GM21619 (cell line): ENCODE measurements around the gene ATL2.
"Not testable (repeated sequence)": the region's sequence is repeated elsewhere in the genome, so short reads cannot be mapped to it uniquely, and the experiment has no call there.

Experiments used
- ATAC-seq: cut with Tn5 transposase; IDR thresholded peaks from one replicate; pipeline ENCODE4 v1.9.1; 2021; ENCODE audit not compliant: unreplicated experiment

ATL2 gene

DNA sequence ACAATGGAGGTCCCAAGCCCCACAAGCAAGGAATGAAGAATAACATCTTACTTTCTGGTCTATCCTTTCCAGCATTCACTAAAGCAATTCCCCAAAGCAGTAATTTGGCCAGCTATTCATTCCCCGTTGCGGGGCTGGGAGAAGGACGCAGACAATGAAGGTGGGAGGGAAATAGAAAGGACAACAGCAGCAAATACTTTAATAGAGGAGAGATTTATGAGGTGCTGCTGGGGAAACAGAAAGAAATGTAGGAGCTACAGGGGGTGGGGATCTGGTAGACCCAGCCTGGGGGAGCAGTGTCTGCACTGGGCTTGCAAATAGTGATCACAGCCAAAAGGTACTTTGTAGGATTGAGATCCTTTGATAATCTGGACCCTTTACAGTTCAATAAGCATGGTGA is 13.9 kb upstream of the ATL2 start:
- ATAC-seq = no peak

DNA sequence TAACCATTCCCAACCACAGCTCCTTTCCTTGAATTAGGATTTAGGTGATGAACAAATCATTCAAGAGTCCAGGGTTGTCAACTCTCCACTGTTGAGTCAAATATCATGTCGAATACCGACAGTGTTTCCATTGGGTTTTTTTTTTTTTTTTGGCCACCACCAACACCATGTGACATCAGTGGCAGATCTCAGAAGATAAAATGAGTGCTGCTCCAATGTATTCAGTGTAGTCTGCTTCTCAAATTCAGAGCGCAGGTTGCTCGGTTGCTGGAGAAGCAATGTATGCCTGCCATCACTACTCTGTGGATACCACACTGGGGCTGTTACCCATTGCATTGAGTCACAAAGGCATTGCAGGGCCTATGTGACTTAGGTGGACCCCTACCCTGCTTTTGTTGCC is 10.8 kb upstream of the ATL2 start:
- no peak for ATAC-seq

DNA sequence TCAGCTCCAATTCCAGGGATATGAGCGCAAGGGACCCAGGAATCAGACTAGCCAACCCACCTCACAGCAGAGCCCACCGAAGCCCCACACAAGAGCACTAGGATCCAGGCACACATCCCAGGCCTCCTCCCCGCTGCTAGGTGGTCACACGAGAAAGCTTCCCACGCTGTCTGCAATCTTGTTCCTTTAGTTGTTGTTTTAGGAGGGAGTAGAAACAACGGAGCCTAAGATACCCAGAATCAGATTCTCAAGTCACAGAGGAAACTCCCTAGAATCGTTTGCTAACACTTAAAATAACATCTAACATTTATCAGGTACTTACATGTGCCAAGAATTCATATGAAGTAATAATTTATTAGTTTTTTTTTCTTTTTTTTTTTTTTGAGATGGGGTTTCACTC is 9.7 kb upstream of the ATL2 start:
- ATAC-seq = no peak

DNA sequence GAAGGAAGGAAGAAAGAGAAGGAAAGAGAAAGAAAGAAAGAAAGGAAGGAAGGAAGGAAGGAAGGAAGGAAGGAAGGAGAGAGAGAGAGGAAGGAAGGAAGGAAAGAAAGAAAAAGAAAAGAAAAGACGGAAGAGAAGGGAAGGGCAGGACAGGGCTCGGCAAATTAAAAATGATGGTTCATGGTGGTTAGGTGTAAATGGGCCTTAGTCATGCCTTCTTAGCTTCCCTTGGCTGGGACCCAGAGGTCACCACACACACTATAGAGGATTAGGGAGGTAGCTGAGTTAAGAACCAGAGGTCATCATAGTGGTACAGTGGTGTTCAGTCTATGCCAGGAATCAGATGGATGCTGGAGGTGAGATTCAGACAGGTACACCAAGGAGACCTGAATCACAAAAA is 9.3 kb upstream of the ATL2 start:
- no peak for ATAC-seq

DNA sequence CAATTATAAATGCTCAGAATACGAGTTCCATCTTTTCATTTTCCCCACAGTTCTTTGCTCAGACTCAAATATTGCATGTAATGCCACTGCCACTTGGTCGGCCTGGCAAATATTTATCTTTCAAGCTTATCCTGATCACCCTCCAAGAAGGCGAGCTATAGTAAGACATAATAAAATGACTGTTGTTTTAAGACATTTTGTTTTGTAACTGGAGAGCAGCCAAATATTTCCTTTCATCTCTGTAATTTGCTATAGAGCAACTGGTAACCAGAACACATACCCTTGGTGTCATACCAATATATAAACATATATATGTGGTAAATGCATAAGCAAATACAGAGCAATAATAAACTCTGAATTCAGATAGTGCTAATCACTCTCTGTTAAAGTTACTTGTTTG is 7.3 kb upstream of the ATL2 start:
- no peak for ATAC-seq

DNA sequence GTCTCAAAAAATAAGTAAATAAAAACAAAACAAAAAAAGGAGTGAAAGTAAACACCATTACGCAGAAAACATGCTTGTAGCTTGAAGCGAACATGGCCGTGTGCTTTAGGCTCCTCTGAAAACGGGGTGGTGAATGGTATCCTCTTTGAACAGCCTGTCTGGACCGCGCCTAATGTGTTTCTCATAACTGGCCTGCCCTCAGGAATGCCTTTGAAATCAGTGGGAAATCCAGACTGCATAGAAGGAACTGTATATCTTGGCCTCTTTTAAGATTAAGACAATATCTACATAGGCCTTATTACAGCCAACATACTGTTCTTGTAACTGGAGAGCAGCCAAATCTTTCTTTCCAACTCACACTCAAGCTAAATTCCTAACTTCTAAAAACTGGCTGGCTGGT is 6.7 kb upstream of the ATL2 start:
- not testable (repeated sequence) for ATAC-seq

DNA sequence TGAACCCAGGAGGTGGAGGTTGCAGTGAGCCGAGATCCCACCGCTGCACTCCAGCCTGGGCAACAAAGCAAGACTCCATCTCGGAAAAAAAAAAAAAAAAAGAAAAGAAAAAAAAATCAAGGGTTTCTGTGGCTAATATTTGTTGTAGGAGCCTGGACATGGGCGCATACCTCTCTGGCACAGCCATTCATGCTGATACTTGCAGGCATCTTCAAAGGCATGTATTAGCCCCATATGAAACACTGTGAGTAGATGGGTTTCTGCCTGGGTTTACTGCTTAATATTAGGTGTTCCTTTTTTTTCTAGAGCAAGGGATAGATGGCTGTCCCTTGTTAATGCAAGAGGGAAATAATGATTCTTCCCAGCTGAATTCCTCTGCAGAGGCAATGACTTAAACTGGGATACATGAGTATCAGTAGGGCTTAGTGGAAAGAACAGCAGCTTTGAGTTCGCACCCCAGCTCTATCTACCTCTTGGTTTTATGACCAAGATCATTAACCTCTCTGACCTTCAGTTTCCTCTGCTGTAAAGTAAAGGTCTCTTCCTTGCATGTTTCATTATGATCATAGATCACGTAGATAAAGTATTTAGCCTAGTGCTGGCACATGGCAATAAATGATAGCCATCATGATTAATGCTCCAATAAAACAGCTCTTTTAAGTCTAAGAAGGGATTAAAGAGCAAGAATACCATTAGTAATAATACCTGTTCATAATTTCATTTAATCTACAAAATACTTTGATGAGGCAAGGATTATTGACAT is 4.5 kb upstream of the ATL2 start:
- ATAC-seq = no peak

DNA sequence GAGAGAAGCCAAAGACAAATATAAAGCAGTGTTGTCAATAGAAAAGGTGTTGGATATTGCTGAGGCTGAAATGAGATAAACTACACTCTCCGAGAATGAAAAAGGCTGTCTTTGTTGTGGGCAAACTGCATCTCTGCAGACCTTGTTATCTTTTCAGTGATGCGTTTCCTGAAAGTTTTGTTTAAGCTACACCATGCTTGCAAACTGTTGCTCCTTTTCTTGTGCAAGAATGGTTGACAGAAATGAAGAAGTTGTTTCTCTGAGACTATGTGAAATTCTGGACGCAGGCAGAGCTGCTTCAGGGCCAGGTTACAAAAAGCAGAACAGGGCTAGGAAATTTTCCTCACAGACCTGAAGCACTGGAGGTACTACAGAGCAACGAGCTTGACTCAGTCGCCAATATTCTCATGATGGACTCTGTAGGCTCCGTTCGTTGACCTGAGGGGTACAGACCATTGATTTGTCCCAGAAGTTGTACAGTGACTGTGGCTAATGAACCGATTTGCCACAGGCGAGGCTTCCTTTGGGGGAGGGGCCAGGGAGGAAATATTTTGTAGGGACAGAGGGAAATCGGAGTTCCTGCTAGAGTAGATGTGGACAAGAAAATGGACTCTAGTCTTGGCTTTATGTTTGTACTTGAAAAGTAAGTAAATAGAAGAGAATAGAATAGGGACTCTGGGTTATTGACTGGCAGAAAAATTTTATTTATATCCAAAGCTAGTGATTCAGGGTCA is 3.5 kb upstream of the ATL2 start:
- ATAC-seq = no peak

DNA sequence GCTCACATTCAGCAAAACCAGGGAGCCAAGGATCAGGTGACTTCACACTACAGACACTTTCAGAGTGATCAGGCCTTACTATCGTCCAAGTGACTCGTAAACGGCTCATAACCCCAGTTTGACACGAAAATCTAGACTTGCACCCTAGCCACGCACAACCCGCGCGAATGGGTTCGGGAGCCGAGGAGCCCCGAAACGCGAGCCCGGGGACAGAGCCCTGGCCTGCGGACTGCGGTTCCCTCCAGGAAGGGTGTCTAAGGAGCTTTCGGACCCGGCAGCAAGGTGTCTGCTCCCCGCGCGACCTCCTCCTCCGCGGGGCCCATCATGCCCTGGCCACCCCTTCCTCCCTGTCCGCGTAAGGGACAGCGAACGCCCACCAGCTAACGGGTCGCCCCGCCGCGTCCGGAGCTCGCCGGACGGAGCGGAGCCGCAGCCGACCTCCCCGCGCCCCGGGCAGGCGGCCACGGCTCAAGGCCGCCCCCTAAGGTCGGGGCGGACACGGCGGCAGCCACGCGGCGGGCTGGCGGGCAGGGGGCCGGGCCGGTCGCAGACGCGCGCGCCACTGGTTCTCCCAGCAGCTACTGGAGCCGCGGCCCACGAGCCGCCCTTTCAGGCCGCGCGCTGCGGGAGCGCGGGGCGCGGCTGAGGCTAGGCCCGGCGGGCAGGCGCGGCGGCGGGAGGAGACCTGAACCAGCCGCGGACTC is 575 bp downstream of the ATL2 start:
- ATAC-seq = peak; percentile 67

DNA sequence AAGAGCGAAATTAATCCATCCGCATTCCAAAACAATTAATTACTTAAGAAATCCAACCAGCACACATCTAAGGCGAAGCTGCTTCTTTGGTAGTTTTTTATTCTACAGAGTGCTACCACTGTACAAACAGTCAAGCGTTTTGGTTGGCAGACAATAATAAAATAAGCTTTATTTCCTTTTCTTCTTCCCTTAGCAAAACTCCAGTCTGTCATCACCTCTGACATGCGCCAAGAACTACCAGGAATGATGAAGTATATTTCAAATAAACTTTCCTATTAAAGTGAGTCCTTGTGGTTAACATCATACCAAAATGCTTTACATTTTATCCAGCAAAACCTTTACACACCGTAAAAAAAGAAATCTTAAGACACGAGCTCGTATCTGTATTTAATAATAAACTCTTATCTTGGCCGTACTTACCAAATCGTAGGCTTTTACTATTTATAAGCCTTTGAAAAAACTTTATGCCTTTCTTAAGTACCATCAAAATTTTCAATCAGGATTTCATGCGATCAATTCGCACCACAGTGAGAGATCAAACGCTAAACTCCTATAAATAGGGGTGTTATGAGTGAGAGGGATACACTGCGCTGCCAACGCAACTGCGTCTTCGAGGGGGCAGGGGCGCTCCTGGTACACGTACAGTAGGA is 1.3 kb downstream of the ATL2 start:
- ATAC-seq = no peak

DNA sequence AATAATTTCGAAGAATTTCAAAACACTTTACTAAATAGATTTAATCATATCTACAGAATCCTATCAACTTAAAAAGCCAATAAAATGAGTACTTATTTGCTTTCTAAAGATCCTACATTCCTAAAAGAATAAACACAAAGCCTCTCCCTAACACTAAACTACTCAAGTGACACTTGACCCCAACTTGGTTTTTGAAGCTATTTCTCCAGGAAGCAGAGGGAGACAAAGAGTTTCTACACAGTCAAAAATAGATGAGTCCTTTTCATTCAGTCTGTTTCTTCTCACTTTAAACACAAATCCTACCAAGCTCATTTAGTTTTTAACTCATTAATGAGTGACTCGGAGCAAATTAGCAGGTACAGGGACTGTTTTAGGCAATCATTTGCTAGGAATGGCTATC is 2.1 kb downstream of the ATL2 start:
- no peak for ATAC-seq

DNA sequence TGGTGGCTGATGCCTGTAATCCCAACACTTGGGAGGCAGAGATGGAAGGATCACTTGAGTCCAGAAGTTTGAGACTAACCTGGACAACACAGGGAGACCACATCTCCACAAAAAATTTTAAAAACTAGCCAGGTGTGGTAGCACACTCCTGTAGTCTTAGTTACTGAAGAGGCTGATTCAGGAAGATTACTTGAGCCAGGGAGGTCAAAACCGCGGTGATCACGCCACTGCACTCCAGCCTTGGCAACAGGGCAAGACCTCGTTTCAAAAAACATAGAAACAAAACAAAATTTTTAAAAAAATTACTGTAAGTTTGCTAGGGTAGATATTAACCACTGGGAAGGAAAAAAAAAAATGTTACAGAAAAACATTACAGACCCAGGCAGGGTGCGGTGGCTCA is 5.8 kb downstream of the ATL2 start:
- no peak for ATAC-seq

DNA sequence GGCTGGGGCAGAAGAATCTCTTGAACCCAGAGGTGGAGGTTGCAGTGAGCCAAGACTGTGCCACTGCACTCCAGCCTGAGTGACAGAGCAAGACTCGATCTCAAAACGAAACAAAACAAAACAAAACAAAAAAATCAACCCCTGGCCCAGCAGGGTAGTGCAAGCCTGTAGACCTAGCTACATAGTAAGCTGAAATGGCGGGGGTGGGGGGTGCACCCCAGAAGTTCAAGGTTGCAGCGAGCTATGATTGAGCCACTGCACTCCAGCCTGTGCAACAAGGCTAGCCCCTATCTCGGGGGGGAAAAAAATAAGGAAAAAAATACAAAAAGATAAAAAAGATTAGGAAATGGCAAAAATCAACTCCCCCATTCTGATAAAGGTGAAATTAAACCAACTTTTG is 6.4 kb downstream of the ATL2 start:
- ATAC-seq = no peak

DNA sequence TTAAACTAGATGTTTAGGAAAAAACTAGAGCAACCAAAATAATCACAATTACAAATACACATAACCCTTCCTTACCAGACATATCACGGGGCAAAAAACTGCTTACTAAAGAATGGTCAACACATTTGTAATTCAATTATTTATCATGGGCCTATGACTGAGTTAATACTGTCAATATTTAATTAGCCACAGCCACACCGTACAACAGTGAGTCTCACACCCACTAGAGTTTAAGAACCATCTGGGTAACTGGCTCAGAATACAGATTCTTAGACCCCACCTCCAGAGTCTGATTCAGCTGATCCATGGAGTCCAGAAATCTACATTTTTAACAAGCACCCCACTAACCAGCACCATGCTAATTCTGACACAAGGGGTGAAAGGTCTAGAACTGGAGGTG is 14.8 kb downstream of the ATL2 start:
- ATAC-seq = no peak

DNA sequence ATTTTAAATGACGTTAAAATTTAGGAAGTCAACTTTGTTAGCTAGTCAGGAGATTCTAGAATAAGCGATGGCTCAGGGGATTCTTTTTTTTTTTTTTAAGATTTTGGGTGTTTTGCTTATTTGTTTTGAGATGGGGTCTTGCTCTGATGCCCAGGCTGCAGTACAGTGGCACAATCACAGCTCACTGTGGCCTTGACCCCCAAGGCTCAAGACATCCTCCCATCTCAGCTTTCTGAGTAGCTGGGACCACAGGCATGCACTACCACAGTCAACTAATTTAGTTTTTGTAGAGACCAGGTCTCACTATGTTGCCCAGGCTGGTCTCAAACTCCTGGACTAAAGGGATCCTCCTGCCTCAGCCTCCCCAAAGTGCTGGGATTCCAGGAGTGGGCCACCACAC is 16.9 kb downstream of the ATL2 start:
- ATAC-seq = no peak

DNA sequence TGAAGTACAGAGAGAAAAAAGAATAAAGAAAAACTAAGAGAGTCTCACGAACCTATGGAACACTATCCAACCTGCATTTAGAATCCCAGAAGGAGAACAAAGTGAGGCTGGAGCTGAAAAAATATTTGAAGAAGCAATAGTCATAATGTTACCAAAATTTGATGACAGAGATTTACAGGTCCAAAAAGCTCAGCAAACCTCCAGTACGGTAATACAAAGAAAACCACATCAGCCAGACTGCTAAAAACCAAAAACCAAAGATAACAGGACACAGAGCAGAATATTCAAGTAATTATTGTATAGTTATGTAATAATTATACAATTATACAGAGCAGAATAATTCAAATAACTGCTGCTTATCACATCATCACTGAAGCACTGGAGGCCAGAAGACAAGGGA is 23.7 kb downstream of the ATL2 start:
- ATAC-seq = no peak

DNA sequence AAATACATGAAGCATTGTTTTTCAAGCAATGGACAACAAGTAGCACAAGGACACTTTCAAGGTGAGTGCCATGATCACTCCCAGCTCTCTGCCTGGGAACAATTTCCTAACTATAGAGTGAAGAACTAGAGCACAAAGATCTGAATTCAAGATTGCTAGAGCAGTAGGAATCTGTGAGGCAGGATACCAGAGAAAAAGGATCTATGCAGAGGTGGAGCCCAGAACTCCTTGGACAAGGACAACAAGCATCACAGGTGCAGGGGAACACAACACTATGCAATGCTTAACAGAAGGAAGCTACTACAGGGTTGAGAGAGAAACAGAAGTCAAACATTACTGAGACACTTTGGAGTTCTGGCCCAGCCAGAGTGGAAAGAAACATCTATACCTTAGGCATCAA is 24.7 kb downstream of the ATL2 start:
- no peak for ATAC-seq

DNA sequence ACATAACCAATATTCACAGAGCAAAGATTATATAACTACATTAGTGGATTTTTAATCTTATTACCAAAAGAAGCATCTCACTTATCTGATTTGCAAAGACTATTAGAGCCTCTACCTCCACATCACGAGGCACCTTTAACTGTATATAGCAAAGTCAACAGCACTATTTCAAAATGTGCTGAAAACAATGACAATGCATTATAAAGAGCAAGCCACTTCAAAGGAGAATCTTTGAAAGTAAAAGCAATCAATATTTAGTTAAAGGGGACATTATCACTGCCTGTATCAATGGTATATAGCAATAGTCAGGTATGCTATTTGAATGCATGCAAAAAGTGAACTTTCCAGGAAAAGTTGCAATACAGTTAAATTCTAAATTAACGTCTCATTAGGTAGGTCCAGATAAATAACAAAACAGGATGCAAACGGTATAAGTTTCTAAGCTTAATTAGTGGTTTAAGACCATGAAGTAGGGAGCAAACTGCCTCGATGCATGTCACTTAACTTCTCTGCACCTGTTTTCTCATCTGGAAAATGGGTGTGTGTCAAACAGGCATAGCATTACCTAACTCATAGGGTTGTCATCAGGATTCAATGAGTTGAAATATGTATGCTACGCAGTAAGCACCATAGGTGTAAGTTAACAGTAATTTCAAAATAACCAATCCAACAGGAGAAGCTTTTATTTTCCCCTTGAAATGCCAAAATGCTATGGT is 31.6 kb downstream of the ATL2 start:
- no peak for ATAC-seq

DNA sequence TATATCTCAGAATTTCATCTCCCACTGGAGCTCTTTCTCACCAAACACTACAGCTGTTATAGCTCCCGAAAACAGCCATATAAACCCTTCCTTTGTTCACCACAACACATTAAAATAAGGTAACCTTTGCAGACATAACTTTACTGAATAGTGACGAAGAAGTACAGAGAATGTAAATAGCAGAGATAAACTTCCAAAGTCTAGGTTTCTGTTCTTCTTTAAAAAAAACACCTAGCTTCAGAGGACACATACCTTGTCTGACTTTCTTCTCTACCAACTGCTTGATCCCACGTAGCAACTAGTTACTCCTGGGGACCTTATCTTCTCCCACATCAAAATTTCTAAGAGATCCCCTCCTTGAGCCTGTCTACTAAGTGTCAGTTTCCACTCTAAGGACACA is 32.3 kb downstream of the ATL2 start:
- no peak for ATAC-seq

DNA sequence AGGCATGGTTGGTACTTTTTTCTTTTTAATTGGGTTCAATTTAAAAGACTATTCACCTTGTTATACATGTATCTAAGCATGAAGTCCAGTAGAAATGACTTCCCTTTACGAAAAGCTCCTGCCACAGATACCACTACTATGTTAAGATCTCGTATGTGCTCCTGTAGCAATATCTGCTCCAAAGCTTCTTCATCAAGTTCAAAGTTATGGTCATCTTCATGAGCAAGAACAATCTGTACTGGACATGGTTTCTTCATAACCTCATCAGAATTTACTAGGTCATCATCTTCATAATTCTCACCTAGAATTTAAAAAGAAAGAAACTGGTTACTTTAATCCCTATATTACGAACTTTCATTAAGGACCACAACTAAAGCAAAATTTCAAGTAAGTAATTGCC is 33.9 kb downstream of the ATL2 start:
- no peak for ATAC-seq

DNA sequence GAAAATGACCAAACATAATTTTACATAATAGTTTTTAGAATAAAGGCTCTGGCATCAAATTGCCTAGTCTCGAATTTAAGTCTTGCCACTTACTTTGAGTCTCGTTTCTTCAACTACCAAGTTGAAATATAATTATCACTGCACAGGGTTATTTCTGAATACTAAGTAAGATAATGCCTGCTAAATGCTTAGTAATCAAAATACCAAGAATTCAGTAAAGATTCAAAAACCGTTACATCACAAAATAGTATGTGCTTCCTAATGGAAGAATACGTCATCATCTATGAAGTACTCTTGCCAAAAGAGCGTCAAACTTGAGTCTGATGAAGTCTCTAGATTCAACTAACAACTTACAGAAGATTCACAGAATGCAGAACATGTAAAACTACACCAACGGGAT is 40.5 kb downstream of the ATL2 start:
- no peak for ATAC-seq
